Caki2 (cell line): Measurements from ENCODE around the gene ZDBF2. TPM values are rescaled to one million over a fixed set of nuclear protein-coding genes. Genes with fewer than 3 reads are reported as not detected.
"Not testable (repeated sequence)": the region's sequence is repeated elsewhere in the genome, so short reads cannot be mapped to it uniquely, and the experiment has no call there.

Source experiments
- DNase-seq: peaks from one replicate; pipeline ENCODE4 v3.0.0-alpha.2; 2015; ENCODE audit warnings: low read depth
- in situ Hi-C: cut with HindIII; loops from 2 replicates; pipeline ENCODE4 v1.10.0; 2016; ENCODE audit warnings: low sequenced_read_pairs, low pct_unique_long_range_greater_than_20kb, mixed read lengths
- total RNA-seq: library from RNA; depleted of rRNA; stranded (reverse); fragments of >200 nt; shearing (Covaris generic); gene quantifications from 2 replicates; pipeline ENCODE4 v1.2.3, GENCODE V29; 2014; ENCODE audit warnings: low replicate concordance

Gene ZDBF2
- total RNA-seq, 1 experiment from 2014 or later, result 4.0 TPM

GRCh38 chr2:206257350-206257749 is 17.1 kb upstream of the ZDBF2 start:
- DNase-seq, result no peak
- in situ Hi-C loops, result no loop called here

- in situ Hi-C loops, result no loop called here
- no peak for DNase-seq
Measured at GRCh38 chr2:206257861-206258260, 16.6 kb upstream of the ZDBF2 start.

- in situ Hi-C loops, result not testable (repeated sequence)
Measured at GRCh38 chr2:206258615-206259014, 15.8 kb upstream of the ZDBF2 start.

GRCh38 chr2:206259376-206260187 is 14.9 kb upstream of the ZDBF2 start:
- in situ Hi-C loops, result no loop called here
- DNase-seq, result no peak

More at GRCh38 chr2:206258615-206259014, 15.8 kb upstream of the ZDBF2 start:
- not testable (repeated sequence) for DNase-seq

- DNase-seq, result no peak
- in situ Hi-C loops, result no loop called here
Measured at GRCh38 chr2:206260188-206261012, 14.1 kb upstream of the ZDBF2 start.

GRCh38 chr2:206263959-206264603 is 10.4 kb upstream of the ZDBF2 start:
- DNase-seq, result no peak

GRCh38 chr2:206266130-206267125 is 8.0 kb upstream of the ZDBF2 start:
- no peak for DNase-seq
- in situ Hi-C loops, result no loop called here

More at GRCh38 chr2:206263959-206264603, 10.4 kb upstream of the ZDBF2 start:
- in situ Hi-C loops, result no loop called here

- no peak for DNase-seq
- in situ Hi-C loops, result no loop called here
Measured at GRCh38 chr2:206267567-206267966, 6.9 kb upstream of the ZDBF2 start.

GRCh38 chr2:206271065-206271464 is 3.4 kb upstream of the ZDBF2 start:
- in situ Hi-C loops, result no loop called here
- no peak for DNase-seq

- in situ Hi-C loops, result no loop called here
- DNase-seq, result no peak
Measured at GRCh38 chr2:206273905-206274304, 558 bp upstream of the ZDBF2 start.

- peak; percentile 31 for DNase-seq
- in situ Hi-C loops, result no loop called here
Measured at GRCh38 chr2:206275312-206276055, 1.0 kb downstream of the ZDBF2 start.

- no peak for DNase-seq
- in situ Hi-C loops, result no loop called here
Measured at GRCh38 chr2:206276169-206276942, 1.9 kb downstream of the ZDBF2 start.

GRCh38 chr2:206277503-206277902 is 3.0 kb downstream of the ZDBF2 start:
- in situ Hi-C loops, result no loop called here
- DNase-seq, result no peak

GRCh38 chr2:206282746-206283145 is 8.3 kb downstream of the ZDBF2 start:
- DNase-seq, result no peak
- in situ Hi-C loops, result no loop called here

GRCh38 chr2:206287197-206287596 is 12.7 kb downstream of the ZDBF2 start:
- no peak for DNase-seq
- in situ Hi-C loops, result no loop called here

GRCh38 chr2:206289391-206289790 is 14.9 kb downstream of the ZDBF2 start:
- in situ Hi-C loops, result no loop called here

More at GRCh38 chr2:206289391-206289790, 14.9 kb downstream of the ZDBF2 start:
- no peak for DNase-seq
